Measurements from ENCODE around the gene GRK1.

Gene GRK1

GRCh38 chr13:113635709-113636108, 31.3 kb upstream of the GRK1 start:
- DNase-seq (ENCODE audit: low read depth) = no peak
- TF ChIP-seq POLR2A (IDR thresholded peaks at IDR 0.05; ENCODE audit: extremely low read depth, insufficient read length) (no peak), MAX (IDR thresholded peaks at IDR 0.05; ENCODE audit: low read depth, low read length) (no peak), MYC (IDR thresholded peaks at IDR 0.05; ENCODE audit: low read depth, low read length) (no peak), CTCF (IDR thresholded peaks at IDR 0.05; ENCODE audit: low read depth, low read length) (no peak)

GRCh38 chr13:113636266-113636963, 30.6 kb upstream of the GRK1 start:
- TF ChIP-seq MAX (IDR thresholded peaks at IDR 0.05; ENCODE audit: low read depth, low read length) (no peak), POLR2A (IDR thresholded peaks at IDR 0.05; ENCODE audit: extremely low read depth, insufficient read length) (no peak), MYC (IDR thresholded peaks at IDR 0.05; ENCODE audit: low read depth, low read length) (no peak), CTCF (IDR thresholded peaks at IDR 0.05; ENCODE audit: low read depth, low read length) (no peak)
- H3K4me3 ChIP-seq (ENCODE audit: low read depth, low read length) = no peak overlapping the region
- DNase-seq (ENCODE audit: low read depth) = no peak

More at GRCh38 chr13:113635709-113636108, 31.3 kb upstream of the GRK1 start:
- no peak overlapping the region for H3K4me3 ChIP-seq (ENCODE audit: low read depth, low read length)

- TF ChIP-seq CTCF (IDR thresholded peaks at IDR 0.05; ENCODE audit: low read depth, low read length) = no peak
- TF ChIP-seq MAX (IDR thresholded peaks at IDR 0.05; ENCODE audit: low read depth, low read length) = no peak
- no peak for TF ChIP-seq MYC (IDR thresholded peaks at IDR 0.05; ENCODE audit: low read depth, low read length)
- no peak for TF ChIP-seq POLR2A (IDR thresholded peaks at IDR 0.05; ENCODE audit: extremely low read depth, insufficient read length)
- no peak overlapping the region for H3K4me3 ChIP-seq (ENCODE audit: low read depth, low read length)
- no peak for DNase-seq (ENCODE audit: low read depth)
Measured at GRCh38 chr13:113637262-113638160, 29.5 kb upstream of the GRK1 start.

- no peak for DNase-seq (ENCODE audit: low read depth)
- H3K4me3 ChIP-seq (ENCODE audit: low read depth, low read length) = no peak overlapping the region
- TF ChIP-seq MAX (IDR thresholded peaks at IDR 0.05; ENCODE audit: low read depth, low read length) = no peak
- no peak for TF ChIP-seq CTCF (IDR thresholded peaks at IDR 0.05; ENCODE audit: low read depth, low read length)
- no peak for TF ChIP-seq MYC (IDR thresholded peaks at IDR 0.05; ENCODE audit: low read depth, low read length)
Measured at GRCh38 chr13:113638173-113638746, 28.8 kb upstream of the GRK1 start.

- TF ChIP-seq CTCF (IDR thresholded peaks at IDR 0.05; ENCODE audit: low read depth, low read length) (no peak), MAX (IDR thresholded peaks at IDR 0.05; ENCODE audit: low read depth, low read length) (no peak), POLR2A (IDR thresholded peaks at IDR 0.05; ENCODE audit: extremely low read depth, insufficient read length) (no peak), MYC (IDR thresholded peaks at IDR 0.05; ENCODE audit: low read depth, low read length) (no peak)
- no peak for DNase-seq (ENCODE audit: low read depth)
- H3K4me3 ChIP-seq (ENCODE audit: low read depth, low read length) = no peak overlapping the region
Measured at GRCh38 chr13:113638806-113639205, 28.2 kb upstream of the GRK1 start.

Measured in NB4 (cell line).